Endothelial cell of umbilical vein (primary cell): Measurements from ENCODE around the gene MRC2. TPM values are rescaled to one million over a fixed set of nuclear protein-coding genes. Genes with fewer than 3 reads are reported as not detected.

ENCODE experiments used
- BruUV-seq: library from RNA; stranded (reverse); fragments of 400-500 nt; replicated peaks from 2 replicates; lab custom pipeline; 2021; lab: Mats Ljungman, UMichigan
- CTCF ChIA-PET: fragments of 300-600, 350-600 bp; sonication (Branson Sonifier 250); formaldehyde crosslinking; loops from one replicate; lab custom pipeline; 2021; ENCODE audit warnings: antibody characterized with exemption, inconsistent platforms; lab: Charles Lee
- POLR2A ChIA-PET: fragments of 300-600, 350-600 bp; sonication (Branson Sonifier 250); formaldehyde crosslinking; loops from one replicate; lab custom pipeline; 2021; ENCODE audit warnings: antibody characterized with exemption, inconsistent platforms; lab: Charles Lee
- DNase-seq: peaks from one replicate; pipeline ENCODE4 v3.0.0-alpha.2; 2011; ENCODE audit warnings: low read depth, low spot score
- FAIRE-seq: peaks from 2 replicates; lab custom pipeline; 2011; peaks lifted over from hg19 to GRCh38; lab: Jason Lieb, UNC
- H2AFZ ChIP-seq: 2 replicates; pipeline ENCODE4 v1.6.0; 2012; ENCODE audit warnings: low read depth, low read length, control low read depth, inconsistent platforms
- H3K27ac ChIP-seq: 2 replicates; pipeline ENCODE4 v1.5.1; 2011; ENCODE audit warnings: low read depth, mild to moderate bottlenecking, control low read depth, low read length, moderate library complexity; ENCODE audit not compliant: insufficient read depth
- H3K27me3 ChIP-seq, 2 experiments: 2 replicates each; pipeline versions ENCODE4 v1.6.0 to v1.6.1; 2011; ENCODE audit warnings: low read length in 2 of 2, mixed read lengths in 1 of 2; ENCODE audit not compliant: control insufficient read depth in 2 of 2, insufficient read depth in 2 of 2
- H3K36me3 ChIP-seq, 2 experiments: 2 replicates in 1 of 2; 3 replicates in 1 of 2; pipeline ENCODE4 v1.5.1; 2011; ENCODE audit warnings: low read length in 2 of 2, mild to moderate bottlenecking in 1 of 2, moderate library complexity in 1 of 2; ENCODE audit not compliant: control insufficient read depth in 2 of 2, insufficient read depth in 2 of 2; ENCODE audit errors: extremely low read depth in 1 of 2
- H3K4me1 ChIP-seq: 3 replicates; pipeline ENCODE4 v1.5.1; 2011; ENCODE audit warnings: mild to moderate bottlenecking, low read length; ENCODE audit not compliant: control insufficient read depth, insufficient read depth; ENCODE audit errors: extremely low read depth
- H3K4me2 ChIP-seq: 2 replicates; pipeline ENCODE4 v1.6.1; 2011; ENCODE audit warnings: low read length, control low read depth, mixed read lengths; ENCODE audit not compliant: insufficient read depth
- H3K4me3 ChIP-seq, 3 experiments: fragments of 200-600 bp in 1 of 3; sonication (generic), shearing (Covaris generic) in 1 of 3; replicated peaks in 1 of 3; 2 replicates each; pipeline ENCODE4 v1.5.1; 2011 to 2016; ENCODE audit warnings: control low read depth in 3 of 3, low read length in 3 of 3, mild to moderate bottlenecking in 2 of 3, inconsistent platforms in 1 of 3, low read depth in 1 of 3, moderate library complexity in 1 of 3; ENCODE audit not compliant: insufficient read depth in 1 of 3
- H3K79me2 ChIP-seq: 2 replicates; pipeline ENCODE4 v1.6.0; 2012; ENCODE audit warnings: low read length, inconsistent platforms; ENCODE audit not compliant: control insufficient read depth, insufficient read depth
- H3K9ac ChIP-seq: replicated peaks from 2 replicates; pipeline ENCODE3; 2011; ENCODE audit warnings: low read length, control low read depth; ENCODE audit not compliant: insufficient read depth; ENCODE audit errors: extremely low read depth
- H3K9me1 ChIP-seq: replicated peaks from 3 replicates; pipeline ENCODE4 v1.6.0; 2011; ENCODE audit warnings: mild to moderate bottlenecking, low read length; ENCODE audit not compliant: control insufficient read depth, insufficient read depth; ENCODE audit errors: extremely low read depth
- H3K9me3 ChIP-seq: replicated peaks from 2 replicates; pipeline ENCODE4 v1.5.1; 2012; ENCODE audit warnings: low read length, inconsistent platforms; ENCODE audit not compliant: control insufficient read depth, insufficient read depth
- H4K20me1 ChIP-seq: replicated peaks from 2 replicates; pipeline ENCODE3; 2011; ENCODE audit warnings: mild to moderate bottlenecking, low read length; ENCODE audit not compliant: control insufficient read depth, insufficient read depth; ENCODE audit errors: extremely low read depth
- CTCF ChIP-seq, 2 donors: IDR thresholded peaks; 1 replicate in 1 of 2; 2 replicates in 1 of 2; pipeline ENCODE4 v1.5.1; 2011; ENCODE audit warnings: low read length in 2 of 2, mild to moderate bottlenecking in 2 of 2, moderate library complexity in 2 of 2, control low read depth in 1 of 2, inconsistent platforms in 1 of 2, low read depth in 1 of 2; ENCODE audit not compliant: insufficient read depth in 1 of 2; ENCODE audit errors: extremely low read depth in 1 of 2
- EZH2 ChIP-seq: IDR thresholded peaks from 2 replicates; pipeline ENCODE4 v1.6.1; 2012; ENCODE audit warnings: borderline replicate concordance, low read depth, mild to moderate bottlenecking, moderate library complexity, low read length, inconsistent platforms; ENCODE audit not compliant: severe bottlenecking
- FOS ChIP-seq: IDR thresholded peaks from 2 replicates; pipeline ENCODE4 v1.6.1; 2011; ENCODE audit warnings: mild to moderate bottlenecking, low read length, moderate library complexity, borderline replicate concordance; ENCODE audit not compliant: insufficient read depth
- GATA2 ChIP-seq: IDR thresholded peaks from 2 replicates; pipeline ENCODE4 v1.7.0; 2011; ENCODE audit warnings: low read depth, mild to moderate bottlenecking, moderate library complexity, mixed read lengths, low read length; ENCODE audit not compliant: insufficient read length, insufficient read depth
- JUN ChIP-seq: IDR thresholded peaks from 2 replicates; pipeline ENCODE4 v1.6.1; 2011; ENCODE audit warnings: borderline replicate concordance, low read depth; ENCODE audit not compliant: insufficient read length, insufficient read depth
- MAX ChIP-seq: IDR thresholded peaks from 2 replicates; pipeline ENCODE4 v1.6.1; 2011; ENCODE audit not compliant: insufficient read depth, insufficient read length
- MYC ChIP-seq: IDR thresholded peaks from one replicate; pipeline ENCODE4 v1.6.1; 2011; ENCODE audit warnings: mild to moderate bottlenecking, low read depth, low read length
- POLR2A ChIP-seq: IDR thresholded peaks from 2 replicates; pipeline ENCODE4 v1.6.1; 2012; ENCODE audit warnings: low read depth, mild to moderate bottlenecking, control low read depth, low read length
- POLR2AphosphoS5 ChIP-seq: IDR thresholded peaks from 2 replicates; pipeline ENCODE4 v1.6.1; 2012; ENCODE audit warnings: low read depth, mild to moderate bottlenecking, control low read depth, low read length, moderate library complexity; ENCODE audit not compliant: insufficient read depth
- dilution Hi-C: fragments of 300-500 bp; cut with MboI; formaldehyde crosslinking; loops from one replicate; pipeline ENCODE4 v1.15.0; 2019; ENCODE audit warnings: low sequenced_read_pairs; ENCODE audit not compliant: extremely low pct_ligation_motif_present
- intact Hi-C: fragments of 100-400 bp; cut with micrococcal nuclease; formaldehyde crosslinking; loops from one replicate; pipeline ENCODE4 v1.10.0; 2022
- polyA plus RNA-seq, 4 experiments: library from polyadenylated mRNA; depleted of rRNA in 3 of 4; stranded (reverse) in 3 of 4; unstranded in 1 of 4; fragments of >200 nt; gene quantifications; 2 replicates each; pipeline versions ENCODE4 v1.2.1 to v1.2.3, GENCODE V29; 2011 to 2012; ENCODE audit warnings: missing spikeins in 1 of 4
- total RNA-seq: library from RNA; stranded (reverse); gene quantifications from 2 replicates; pipeline ENCODE4 v1.2.3, GENCODE V29; 2021

The MRC2 gene
- total and polyA plus RNA-seq, 2 donors (not counting 3 experiments of a cell fraction or from before 2014, with no cell fraction given) = 30.6 to 52.7 TPM

GRCh38 chr17:62723842-62724241 is 96.4 kb downstream of the MRC2 start:
- H3K4me1 ChIP-seq = peaks cover 3% of the 10 kb centered on the region
- H4K20me1 ChIP-seq = no peaks in the 10 kb centered on the region
- no peak overlapping the region for H3K27ac ChIP-seq
- H3K4me2 ChIP-seq = no peak overlapping the region
- H3K36me3 ChIP-seq = no peaks in the 10 kb centered on the region
- peaks cover 8 to 9% of the 10 kb centered on the region in 2 experiments for H3K27me3 ChIP-seq
- ChIA-PET CTCF (interaction anchor here (1.3 kb wide), 1 partner anchor 11 kb away, joined by 5 read pairs; no protein-coding TSS in a partner anchor), POLR2A (no interaction called here)
- FAIRE-seq (no peak), DNase-seq (no peak)
- H3K79me2 ChIP-seq = no peaks in the 10 kb centered on the region
- TF ChIP-seq JUN (no peak), GATA2 (no peak), CTCF (IDR thresholded peaks at IDR 0.05; ENCODE audit: extremely low read depth in 1 of 2, insufficient read depth in 1 of 2, low read depth in 1 of 2, low read length in 2 of 2) (no peak), MYC (no peak), FOS (no peak), POLR2AphosphoS5 (no peak), EZH2 (no peak), POLR2A (no peak), MAX (no peak)
- no TSS peak for BruUV-seq
- no peak overlapping the region for H3K9ac ChIP-seq
- no peak overlapping the region for H2AFZ ChIP-seq
- H3K9me3 ChIP-seq = no peaks in the 10 kb centered on the region
- dilution Hi-C loops (no loop called here), intact Hi-C loops (no loop called here)
- no peaks in the 10 kb centered on the region for H3K9me1 ChIP-seq
- H3K4me3 ChIP-seq = no peak overlapping the region
